ENCODE results near the gene NOC3L. TPM values are rescaled to one million over a fixed set of nuclear protein-coding genes. Genes with fewer than 3 reads are reported as not detected.
A peak's percentile ranks its signal among the peaks of the same experiment; 100 is the strongest.

NOC3L gene
- total and polyA plus RNA-seq, 10 of the 15 experiments (the other 5 are each of a cell fraction or from before 2014, with no cell fraction given) = 27.8 to 51.4 (median 40.5) TPM

GRCh38 chr10:94361171-94361794 lies 1.5 kb downstream of the NOC3L start:
- Histone ChIP-seq H3K9me3 (replicated peaks; ENCODE audit: control insufficient read depth, insufficient read depth, low read length) (no peaks in the 10 kb centered on the region), H2AFZ (ENCODE audit: control insufficient read depth, low read depth, low read length) (no peak overlapping the region), H3K4me3 (peak overlapping the region; percentile 71), H3K4me2 (ENCODE audit: control insufficient read depth, insufficient read depth) (peak overlapping the region; percentile 94), H3K27me3 (replicated peaks in 1 of 2; ENCODE audit: control insufficient read depth in 2 of 2, insufficient read depth in 2 of 2, low read length in 1 of 2) (no peaks in the 10 kb centered on the region), H3K79me2 (ENCODE audit: control insufficient read depth, insufficient read depth, low read length) (peaks cover 45% of the 10 kb centered on the region), H3K36me3 (ENCODE audit: control insufficient read depth in 2 of 2, insufficient read depth in 2 of 2, low read length in 1 of 2) (peaks cover 0 to 14% of the 10 kb centered on the region in 2 experiments; a peak in 3 of 4 replicates), H3K4me1 (ENCODE audit: control insufficient read depth, insufficient read depth, low read length) (peaks cover 4% of the 10 kb centered on the region), H4K20me1 (ENCODE audit: control insufficient read depth, insufficient read depth) (no peaks in the 10 kb centered on the region), H3K27ac (ENCODE audit: control insufficient read depth, insufficient read depth) (peak overlapping the region; percentile 85), H3K9ac (ENCODE audit: control insufficient read depth, insufficient read depth, low read length) (peak overlapping the region; percentile 81)
- intact Hi-C loops (cut with micrococcal nuclease; ENCODE audit: unreplicated experiment) = loop anchor here (5.0 kb wide), 1 partner anchor 81 kb away; no protein-coding TSS in a partner anchor
- TF ChIP-seq NFYA (IDR thresholded peaks at IDR 0.05; ENCODE audit: borderline replicate concordance, low read depth, low read length) (no peak), KAT2A (conservative IDR thresholded peaks at IDR 0.05; ENCODE audit: control insufficient read depth, low read depth, low read length) (no peak), EED (IDR thresholded peaks at IDR 0.05; ENCODE audit: low read depth) (no peak), TCF3 (IDR thresholded peaks at IDR 0.05; ENCODE audit: borderline replicate concordance, insufficient read depth, low read depth, low read length) (no peak), NR2C2 (IDR thresholded peaks at IDR 0.05; ENCODE audit: borderline replicate concordance, control insufficient read depth, insufficient read length, low read depth) (no peak), CTCF (IDR thresholded peaks at IDR 0.05 in 2 of 3, conservative IDR thresholded peaks at IDR 0.05 in 1 of 3; ENCODE audit: control insufficient read depth in 2 of 3, extremely low read depth in 1 of 3, insufficient read depth in 1 of 3, low read depth in 3 of 3, low read length in 3 of 3) (no peak)
- FAIRE-seq = no peak
- 55% methylated on average over 4 of the region's 4 CpGs for WGBS (ENCODE audit: insufficient coverage, insufficient replicate concordance, low lambda C conversion rate, missing lambda C conversion rate)
- ChIA-PET RAD21 (ENCODE audit: unreplicated experiment) (interaction anchor here (1.4 to 3.1 kb wide), 4 partner anchors 15 to 41 kb away, joined by 4 to 14 read pairs (median 8); partner anchors contain the start of gene TBC1D12), SMC1A (ENCODE audit: uncharacterized antibody, unreplicated experiment) (interaction anchor here (0.9 to 2.7 kb wide), 6 partner anchors 11 to 83 kb away, joined by 3 to 10 read pairs (median 3); partner anchors contain the start of gene TBC1D12), CTCF (interaction anchor here (1.3 to 4.0 kb wide), 10 partner anchors 8 to 88 kb away, joined by 3 to 28 read pairs (median 6); no protein-coding TSS in a partner anchor), POLR2A (interaction anchor here (0.7 to 2.6 kb wide), 4 partner anchors 13 to 185 kb away, joined by 3 to 16 read pairs (median 10); partner anchors contain the start of genes HELLS and TBC1D12)
- in situ Hi-C loops (cut with MboI) = no loop called here
- DNase-seq (ENCODE audit: low read depth, low spot score) = peak; percentile 16
- no TSS peak for BruUV-seq (replicated peaks)
- ATAC-seq = peak; percentile 14

All from GM12878 (cell line).